ENCODE data around the gene MGAT5.

MGAT5 gene

GRCh38 chr2:134479696-134480330 is 225.9 kb downstream of the MGAT5 start:
- Histone ChIP-seq H3K9ac (ENCODE audit: low read length) (no peak overlapping the region), H3K4me3 (ENCODE audit: low read length) (no peak overlapping the region), H3K4me2 (ENCODE audit: low read length) (no peak overlapping the region), H3K36me3 (replicated peaks; ENCODE audit: low read depth, low read length) (peaks cover 2% of the 10 kb centered on the region), H4K20me1 (ENCODE audit: insufficient read depth, low read length) (no peaks in the 10 kb centered on the region), H3K9me3 (ENCODE audit: insufficient read depth, low read length) (no peaks in the 10 kb centered on the region), H3K27me3 (ENCODE audit: low read depth, low read length) (no peaks in the 10 kb centered on the region), H3K79me2 (ENCODE audit: low read length) (no peaks in the 10 kb centered on the region), H3K4me1 (ENCODE audit: low read length) (no peaks in the 10 kb centered on the region), H3K27ac (ENCODE audit: low read length) (no peak overlapping the region), H2AFZ (ENCODE audit: low read depth, low read length) (no peak overlapping the region)
- TF ChIP-seq EZH2phosphoT487 (IDR thresholded peaks at IDR 0.05; ENCODE audit: low read depth): no peak
- TF ChIP-seq, protein P1, sequence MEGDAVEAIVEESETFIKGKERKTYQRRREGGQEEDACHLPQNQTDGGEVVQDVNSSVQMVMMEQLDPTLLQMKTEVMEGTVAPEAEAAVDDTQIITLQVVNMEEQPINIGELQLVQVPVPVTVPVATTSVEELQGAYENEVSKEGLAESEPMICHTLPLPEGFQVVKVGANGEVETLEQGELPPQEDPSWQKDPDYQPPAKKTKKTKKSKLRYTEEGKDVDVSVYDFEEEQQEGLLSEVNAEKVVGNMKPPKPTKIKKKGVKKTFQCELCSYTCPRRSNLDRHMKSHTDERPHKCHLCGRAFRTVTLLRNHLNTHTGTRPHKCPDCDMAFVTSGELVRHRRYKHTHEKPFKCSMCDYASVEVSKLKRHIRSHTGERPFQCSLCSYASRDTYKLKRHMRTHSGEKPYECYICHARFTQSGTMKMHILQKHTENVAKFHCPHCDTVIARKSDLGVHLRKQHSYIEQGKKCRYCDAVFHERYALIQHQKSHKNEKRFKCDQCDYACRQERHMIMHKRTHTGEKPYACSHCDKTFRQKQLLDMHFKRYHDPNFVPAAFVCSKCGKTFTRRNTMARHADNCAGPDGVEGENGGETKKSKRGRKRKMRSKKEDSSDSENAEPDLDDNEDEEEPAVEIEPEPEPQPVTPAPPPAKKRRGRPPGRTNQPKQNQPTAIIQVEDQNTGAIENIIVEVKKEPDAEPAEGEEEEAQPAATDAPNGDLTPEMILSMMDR (IDR thresholded peaks at IDR 0.05; ENCODE audit: low read depth, low read length): no peak

- Histone ChIP-seq H3K27ac (ENCODE audit: low read length) (no peak overlapping the region), H4K20me1 (ENCODE audit: insufficient read depth, low read length) (no peaks in the 10 kb centered on the region), H3K4me2 (ENCODE audit: low read length) (no peak overlapping the region), H3K4me3 (ENCODE audit: low read length) (no peak overlapping the region), H3K36me3 (replicated peaks; ENCODE audit: low read depth, low read length) (peaks cover 2% of the 10 kb centered on the region), H3K9me3 (ENCODE audit: insufficient read depth, low read length) (no peaks in the 10 kb centered on the region), H3K27me3 (ENCODE audit: low read depth, low read length) (no peaks in the 10 kb centered on the region), H3K79me2 (ENCODE audit: low read length) (no peaks in the 10 kb centered on the region), H2AFZ (ENCODE audit: low read depth, low read length) (no peak overlapping the region), H3K9ac (ENCODE audit: low read length) (no peak overlapping the region), H3K4me1 (ENCODE audit: low read length) (no peaks in the 10 kb centered on the region)
- TF ChIP-seq EZH2phosphoT487 (IDR thresholded peaks at IDR 0.05; ENCODE audit: low read depth): no peak
- TF ChIP-seq, protein P1 (IDR thresholded peaks at IDR 0.05; ENCODE audit: low read depth, low read length): no peak
These were observed 228.4 kb downstream of the MGAT5 start for GRCh38 chr2:134482131-134482723.

DNA sequence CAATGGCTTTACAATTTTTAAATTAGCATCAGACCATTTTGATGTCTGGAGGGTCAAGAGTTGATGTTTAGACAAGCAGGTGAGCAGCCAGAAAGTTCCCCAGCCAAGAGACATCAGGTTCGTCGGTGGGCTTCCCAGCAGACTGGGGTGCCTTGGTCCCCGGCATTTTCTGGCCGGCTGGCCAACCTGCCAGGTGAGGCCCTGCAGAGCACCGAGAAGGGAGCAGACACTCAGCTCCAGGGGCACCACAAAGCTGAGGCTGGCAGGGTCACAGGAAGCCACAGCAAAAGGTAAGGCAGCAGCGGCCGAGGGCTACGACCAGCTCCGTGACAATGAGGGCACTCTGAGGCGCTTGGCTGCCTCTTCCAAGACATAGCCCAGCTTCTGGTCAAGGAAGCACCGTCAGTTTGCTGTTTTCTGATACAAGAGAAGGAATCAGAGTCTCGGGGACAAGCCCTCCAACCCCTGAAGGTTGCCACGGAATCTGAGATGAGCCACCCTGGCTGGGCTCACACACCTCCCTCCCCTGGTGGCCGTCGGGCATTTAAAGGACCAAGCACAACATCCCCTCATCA is 229.0 kb downstream of the MGAT5 start:
- no peak overlapping the region for H3K9ac ChIP-seq (ENCODE audit: low read length)
- H3K9me3 ChIP-seq (ENCODE audit: insufficient read depth, low read length): no peaks in the 10 kb centered on the region
- no peaks in the 10 kb centered on the region for H4K20me1 ChIP-seq (ENCODE audit: insufficient read depth, low read length)
- peaks cover 2% of the 10 kb centered on the region for H3K36me3 ChIP-seq (replicated peaks; ENCODE audit: low read depth, low read length)
- no peak overlapping the region for H2AFZ ChIP-seq (ENCODE audit: low read depth, low read length)
- no peaks in the 10 kb centered on the region for H3K79me2 ChIP-seq (ENCODE audit: low read length)
- H3K27ac ChIP-seq (ENCODE audit: low read length): no peak overlapping the region
- no peak overlapping the region for H3K4me2 ChIP-seq (ENCODE audit: low read length)
- no peaks in the 10 kb centered on the region for H3K4me1 ChIP-seq (ENCODE audit: low read length)
- H3K27me3 ChIP-seq (ENCODE audit: low read depth, low read length): no peaks in the 10 kb centered on the region
- no peak for TF ChIP-seq EZH2phosphoT487 (IDR thresholded peaks at IDR 0.05; ENCODE audit: low read depth)
- TF ChIP-seq, protein P1 (IDR thresholded peaks at IDR 0.05; ENCODE audit: low read depth, low read length): no peak
- H3K4me3 ChIP-seq (ENCODE audit: low read length): no peak overlapping the region

- no peaks in the 10 kb centered on the region for H3K27me3 ChIP-seq (ENCODE audit: low read depth, low read length)
- TF ChIP-seq, protein P1 (IDR thresholded peaks at IDR 0.05; ENCODE audit: low read depth, low read length): 0 out of 2 replicates have a peak, but pooled peaks have one; percentile 4
- TF ChIP-seq EZH2phosphoT487 (IDR thresholded peaks at IDR 0.05; ENCODE audit: low read depth): no peak
- H3K4me1 ChIP-seq (ENCODE audit: low read length): no peaks in the 10 kb centered on the region
These were observed 236.0 kb downstream of the MGAT5 start for GRCh38 chr2:134489732-134490384.

More at GRCh38 chr2:134489732-134490384, 236.0 kb downstream of the MGAT5 start:
- no peak overlapping the region for H3K9ac ChIP-seq (ENCODE audit: low read length)
- no peak overlapping the region for H3K4me3 ChIP-seq (ENCODE audit: low read length)
- H2AFZ ChIP-seq (ENCODE audit: low read depth, low read length): no peak overlapping the region
- no peak overlapping the region for H3K27ac ChIP-seq (ENCODE audit: low read length)
- H3K36me3 ChIP-seq (replicated peaks; ENCODE audit: low read depth, low read length): peaks cover 2% of the 10 kb centered on the region
- H3K79me2 ChIP-seq (ENCODE audit: low read length): no peaks in the 10 kb centered on the region
- H3K4me2 ChIP-seq (ENCODE audit: low read length): no peak overlapping the region
- H4K20me1 ChIP-seq (ENCODE audit: insufficient read depth, low read length): no peaks in the 10 kb centered on the region
- no peaks in the 10 kb centered on the region for H3K9me3 ChIP-seq (ENCODE audit: insufficient read depth, low read length)

Data from OCI-LY3 (cell line).